GM18951 (cell line): Measurements from ENCODE around the gene HFE.
A peak's percentile ranks its signal among the peaks of the same experiment; 100 is the strongest.
"Not testable (repeated sequence)": the region's sequence is repeated elsewhere in the genome, so short reads cannot be mapped to it uniquely, and the experiment has no call there.

Source experiments
- POLR2A ChIP-seq: IDR thresholded peaks from 4 replicates; pipeline ENCODE4 v1.6.1; 2011; ENCODE audit warnings: mild to moderate bottlenecking; ENCODE audit not compliant: insufficient read length, insufficient read depth; ENCODE audit errors: extremely low read depth
- in situ Hi-C: fragments of 300-500 bp; cut with MboI; formaldehyde crosslinking; loops from one replicate; pipeline ENCODE4 v1.12.0; 2022; ENCODE audit warnings: low sequenced_read_pairs, mixed read lengths, inconsistent platforms; ENCODE audit not compliant: unreplicated experiment

Gene HFE

DNA sequence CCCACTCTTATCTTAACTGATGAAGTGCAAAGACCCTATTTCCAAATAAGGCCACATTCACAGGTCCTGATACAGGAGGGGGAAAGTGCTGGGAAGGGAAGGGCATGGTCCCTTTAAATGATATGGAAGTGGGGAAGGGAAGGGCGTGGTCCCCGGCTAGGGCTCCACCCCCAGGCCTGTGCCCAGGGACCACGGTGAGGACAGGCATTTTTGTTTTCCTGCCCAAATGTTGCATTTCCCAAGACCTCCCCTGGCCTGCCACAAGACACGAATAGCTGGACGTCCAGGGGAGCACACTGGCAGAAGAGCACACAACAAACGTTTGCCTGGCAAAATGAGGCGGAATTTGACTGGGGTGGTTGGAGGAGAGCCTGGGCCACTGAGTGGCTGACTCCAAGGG, 16.1 kb upstream of the HFE start:
- in situ Hi-C loops: no loop called here
- no peak for TF ChIP-seq POLR2A

- in situ Hi-C loops: no loop called here
- TF ChIP-seq POLR2A: no peak
Measured at GRCh38 chr6:26075063-26075717, 12.0 kb upstream of the HFE start.

DNA sequence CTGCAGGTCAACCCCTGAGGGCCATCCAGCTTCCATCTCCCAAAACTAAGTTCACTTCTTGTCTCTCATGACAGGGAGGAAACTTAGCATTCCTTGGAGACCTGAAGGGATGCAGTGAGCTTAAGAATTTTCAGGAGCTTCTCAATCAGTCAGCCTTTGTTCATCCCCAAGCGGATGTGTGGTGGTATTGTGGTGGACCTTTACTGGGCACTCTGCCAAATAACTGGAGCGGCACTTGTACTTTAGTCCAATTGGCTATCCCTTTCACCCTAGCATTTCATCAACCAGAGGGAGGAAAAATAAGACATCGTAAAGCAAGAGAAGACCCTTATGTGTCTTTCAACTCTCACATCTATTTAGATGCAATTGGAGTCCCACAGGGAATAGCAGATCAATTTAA, 9.2 kb upstream of the HFE start:
- in situ Hi-C loops: not testable (repeated sequence)

DNA sequence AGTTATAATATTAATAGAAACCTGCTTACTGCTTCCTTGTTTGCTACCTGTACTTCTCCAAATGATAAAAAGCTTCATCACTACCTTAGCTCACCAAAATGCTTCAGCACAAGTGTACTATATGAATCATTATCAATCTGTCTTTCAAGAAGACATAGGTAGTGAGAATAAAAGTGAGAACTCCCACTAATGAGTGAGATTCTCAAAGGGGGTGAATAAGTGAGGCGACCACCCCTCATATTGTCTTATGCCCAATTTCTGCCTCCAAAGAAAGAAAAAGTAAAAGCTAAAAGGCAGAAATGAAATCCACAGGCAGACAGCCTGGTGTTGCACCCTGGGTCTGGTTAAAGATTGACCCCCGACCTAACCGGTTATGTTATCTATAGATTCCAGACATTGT, 6.1 kb upstream of the HFE start:
- in situ Hi-C loops: not testable (repeated sequence)

- in situ Hi-C loops: no loop called here
- no peak for TF ChIP-seq POLR2A
Measured at GRCh38 chr6:26086211-26086610, 1.0 kb upstream of the HFE start.

DNA sequence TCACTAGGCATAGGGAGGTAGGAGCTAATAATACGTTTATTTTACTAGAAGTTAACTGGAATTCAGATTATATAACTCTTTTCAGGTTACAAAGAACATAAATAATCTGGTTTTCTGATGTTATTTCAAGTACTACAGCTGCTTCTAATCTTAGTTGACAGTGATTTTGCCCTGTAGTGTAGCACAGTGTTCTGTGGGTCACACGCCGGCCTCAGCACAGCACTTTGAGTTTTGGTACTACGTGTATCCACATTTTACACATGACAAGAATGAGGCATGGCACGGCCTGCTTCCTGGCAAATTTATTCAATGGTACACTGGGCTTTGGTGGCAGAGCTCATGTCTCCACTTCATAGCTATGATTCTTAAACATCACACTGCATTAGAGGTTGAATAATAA, 1.1 kb downstream of the HFE start:
- no peak for TF ChIP-seq POLR2A
- in situ Hi-C loops: no loop called here

GRCh38 chr6:26089272-26089671, 2.0 kb downstream of the HFE start:
- in situ Hi-C loops: no loop called here
- no peak for TF ChIP-seq POLR2A

GRCh38 chr6:26092443-26092842, 5.2 kb downstream of the HFE start:
- in situ Hi-C loops: no loop called here
- TF ChIP-seq POLR2A: no peak

GRCh38 chr6:26094036-26094435, 6.8 kb downstream of the HFE start:
- in situ Hi-C loops: no loop called here
- TF ChIP-seq POLR2A: no peak

GRCh38 chr6:26097268-26097875, 10.1 kb downstream of the HFE start:
- no peak for TF ChIP-seq POLR2A
- in situ Hi-C loops: no loop called here

DNA sequence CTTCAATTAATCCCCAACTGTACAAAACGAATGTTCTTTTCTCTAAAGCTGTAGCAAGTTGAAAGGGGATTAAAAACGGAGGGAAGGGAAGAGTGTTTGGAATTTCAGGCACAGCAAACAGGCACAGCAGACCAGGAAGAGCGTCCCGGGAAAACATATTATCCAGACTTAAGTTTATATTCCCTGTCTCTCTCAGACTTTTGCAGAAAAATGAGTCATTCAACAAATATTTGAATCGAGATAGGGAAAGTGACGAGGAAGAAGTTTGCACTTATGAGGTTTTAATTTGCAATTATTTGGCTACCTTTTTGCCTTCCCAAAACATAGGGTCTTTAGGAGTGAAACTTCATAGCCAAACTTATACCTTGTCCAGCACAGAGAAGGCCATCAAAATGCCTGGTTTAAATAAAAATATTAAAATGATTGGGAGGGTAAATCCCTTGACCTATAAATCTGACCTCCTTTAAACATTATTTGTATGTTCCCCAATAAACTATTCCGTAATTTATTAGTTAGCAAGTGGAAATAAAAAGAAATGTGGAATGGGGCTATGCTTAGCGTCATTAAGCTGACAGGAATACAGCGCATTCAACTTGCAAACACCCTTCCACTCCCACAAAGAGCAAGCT, 16.0 kb downstream of the HFE start:
- TF ChIP-seq POLR2A: no peak
- in situ Hi-C loops: loop anchor here (5.0 kb wide), 1 partner anchor 41 kb away; no protein-coding TSS in a partner anchor

DNA sequence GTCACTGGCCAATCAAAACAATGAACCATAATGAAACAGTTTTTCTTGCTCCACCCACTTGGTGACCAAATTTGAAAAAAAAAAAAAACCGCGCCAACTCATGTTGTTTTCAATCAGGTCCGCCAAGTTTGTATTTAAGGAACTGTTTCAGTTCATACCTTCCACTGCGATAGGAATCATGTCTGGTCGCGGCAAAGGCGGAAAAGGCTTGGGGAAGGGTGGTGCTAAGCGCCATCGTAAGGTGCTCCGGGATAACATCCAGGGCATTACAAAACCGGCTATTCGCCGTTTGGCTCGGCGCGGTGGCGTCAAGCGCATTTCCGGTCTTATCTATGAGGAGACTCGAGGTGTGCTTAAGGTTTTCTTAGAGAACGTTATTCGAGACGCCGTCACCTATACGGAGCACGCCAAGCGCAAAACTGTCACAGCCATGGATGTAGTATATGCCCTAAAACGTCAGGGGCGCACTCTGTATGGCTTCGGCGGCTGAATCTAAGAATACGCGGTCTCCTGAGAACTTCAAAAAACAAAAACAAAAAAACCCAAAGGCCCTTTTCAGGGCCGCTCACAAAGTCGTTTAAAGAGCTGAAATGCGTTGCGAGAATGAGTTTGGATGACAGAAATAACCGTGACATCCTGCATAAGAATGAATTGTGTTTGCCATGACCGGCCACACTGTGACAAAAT, 16.7 kb downstream of the HFE start:
- in situ Hi-C loops: loop anchor here (5.0 kb wide), 1 partner anchor 42 kb away; no protein-coding TSS in a partner anchor
- peak; percentile 99 for TF ChIP-seq POLR2A

- no peak for TF ChIP-seq POLR2A
- in situ Hi-C loops: loop anchor here (5.0 kb wide), 1 partner anchor 42 kb away; no protein-coding TSS in a partner anchor
Measured at GRCh38 chr6:26104457-26105108, 17.4 kb downstream of the HFE start.
